Measurements from ENCODE around the gene TENT5C. TPM values are rescaled to one million over a fixed set of nuclear protein-coding genes. Genes with fewer than 3 reads are reported as not detected.

The TENT5C gene
- total RNA-seq, 1 experiment from 2014 or later, result 1.4 TPM

DNA sequence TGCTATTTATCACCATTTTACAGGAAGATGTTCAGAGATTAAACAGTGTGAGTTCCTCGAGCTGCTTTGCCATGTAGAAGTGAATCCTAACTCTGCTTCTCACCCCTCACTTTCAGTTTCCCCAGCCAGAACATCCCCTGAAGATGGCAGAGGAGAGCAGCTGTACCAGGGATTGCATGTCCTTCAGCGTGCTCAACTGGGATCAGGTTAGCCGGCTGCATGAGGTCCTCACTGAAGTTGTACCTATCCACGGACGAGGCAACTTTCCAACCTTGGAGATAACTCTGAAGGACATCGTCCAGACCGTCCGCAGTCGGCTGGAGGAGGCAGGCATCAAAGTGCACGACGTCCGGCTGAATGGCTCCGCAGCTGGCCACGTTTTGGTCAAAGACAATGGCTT, 16.9 kb downstream of the TENT5C start (continued):
- TF ChIP-seq, protein P1, sequence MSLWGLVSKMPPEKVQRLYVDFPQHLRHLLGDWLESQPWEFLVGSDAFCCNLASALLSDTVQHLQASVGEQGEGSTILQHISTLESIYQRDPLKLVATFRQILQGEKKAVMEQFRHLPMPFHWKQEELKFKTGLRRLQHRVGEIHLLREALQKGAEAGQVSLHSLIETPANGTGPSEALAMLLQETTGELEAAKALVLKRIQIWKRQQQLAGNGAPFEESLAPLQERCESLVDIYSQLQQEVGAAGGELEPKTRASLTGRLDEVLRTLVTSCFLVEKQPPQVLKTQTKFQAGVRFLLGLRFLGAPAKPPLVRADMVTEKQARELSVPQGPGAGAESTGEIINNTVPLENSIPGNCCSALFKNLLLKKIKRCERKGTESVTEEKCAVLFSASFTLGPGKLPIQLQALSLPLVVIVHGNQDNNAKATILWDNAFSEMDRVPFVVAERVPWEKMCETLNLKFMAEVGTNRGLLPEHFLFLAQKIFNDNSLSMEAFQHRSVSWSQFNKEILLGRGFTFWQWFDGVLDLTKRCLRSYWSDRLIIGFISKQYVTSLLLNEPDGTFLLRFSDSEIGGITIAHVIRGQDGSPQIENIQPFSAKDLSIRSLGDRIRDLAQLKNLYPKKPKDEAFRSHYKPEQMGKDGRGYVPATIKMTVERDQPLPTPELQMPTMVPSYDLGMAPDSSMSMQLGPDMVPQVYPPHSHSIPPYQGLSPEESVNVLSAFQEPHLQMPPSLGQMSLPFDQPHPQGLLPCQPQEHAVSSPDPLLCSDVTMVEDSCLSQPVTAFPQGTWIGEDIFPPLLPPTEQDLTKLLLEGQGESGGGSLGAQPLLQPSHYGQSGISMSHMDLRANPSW (CRISPR knock-in tag; conservative IDR thresholded peaks at IDR 0.05; ENCODE audit: low read depth), result no peak
- TF ChIP-seq, protein P2, sequence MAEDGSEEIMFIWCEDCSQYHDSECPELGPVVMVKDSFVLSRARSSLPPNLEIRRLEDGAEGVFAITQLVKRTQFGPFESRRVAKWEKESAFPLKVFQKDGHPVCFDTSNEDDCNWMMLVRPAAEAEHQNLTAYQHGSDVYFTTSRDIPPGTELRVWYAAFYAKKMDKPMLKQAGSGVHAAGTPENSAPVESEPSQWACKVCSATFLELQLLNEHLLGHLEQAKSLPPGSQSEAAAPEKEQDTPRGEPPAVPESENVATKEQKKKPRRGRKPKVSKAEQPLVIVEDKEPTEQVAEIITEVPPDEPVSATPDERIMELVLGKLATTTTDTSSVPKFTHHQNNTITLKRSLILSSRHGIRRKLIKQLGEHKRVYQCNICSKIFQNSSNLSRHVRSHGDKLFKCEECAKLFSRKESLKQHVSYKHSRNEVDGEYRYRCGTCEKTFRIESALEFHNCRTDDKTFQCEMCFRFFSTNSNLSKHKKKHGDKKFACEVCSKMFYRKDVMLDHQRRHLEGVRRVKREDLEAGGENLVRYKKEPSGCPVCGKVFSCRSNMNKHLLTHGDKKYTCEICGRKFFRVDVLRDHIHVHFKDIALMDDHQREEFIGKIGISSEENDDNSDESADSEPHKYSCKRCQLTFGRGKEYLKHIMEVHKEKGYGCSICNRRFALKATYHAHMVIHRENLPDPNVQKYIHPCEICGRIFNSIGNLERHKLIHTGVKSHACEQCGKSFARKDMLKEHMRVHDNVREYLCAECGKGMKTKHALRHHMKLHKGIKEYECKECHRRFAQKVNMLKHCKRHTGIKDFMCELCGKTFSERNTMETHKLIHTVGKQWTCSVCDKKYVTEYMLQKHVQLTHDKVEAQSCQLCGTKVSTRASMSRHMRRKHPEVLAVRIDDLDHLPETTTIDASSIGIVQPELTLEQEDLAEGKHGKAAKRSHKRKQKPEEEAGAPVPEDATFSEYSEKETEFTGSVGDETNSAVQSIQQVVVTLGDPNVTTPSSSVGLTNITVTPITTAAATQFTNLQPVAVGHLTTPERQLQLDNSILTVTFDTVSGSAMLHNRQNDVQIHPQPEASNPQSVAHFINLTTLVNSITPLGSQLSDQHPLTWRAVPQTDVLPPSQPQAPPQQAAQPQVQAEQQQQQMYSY (CRISPR knock-in tag; IDR thresholded peaks at IDR 0.05), result no peak
- TF ChIP-seq, protein P3, sequence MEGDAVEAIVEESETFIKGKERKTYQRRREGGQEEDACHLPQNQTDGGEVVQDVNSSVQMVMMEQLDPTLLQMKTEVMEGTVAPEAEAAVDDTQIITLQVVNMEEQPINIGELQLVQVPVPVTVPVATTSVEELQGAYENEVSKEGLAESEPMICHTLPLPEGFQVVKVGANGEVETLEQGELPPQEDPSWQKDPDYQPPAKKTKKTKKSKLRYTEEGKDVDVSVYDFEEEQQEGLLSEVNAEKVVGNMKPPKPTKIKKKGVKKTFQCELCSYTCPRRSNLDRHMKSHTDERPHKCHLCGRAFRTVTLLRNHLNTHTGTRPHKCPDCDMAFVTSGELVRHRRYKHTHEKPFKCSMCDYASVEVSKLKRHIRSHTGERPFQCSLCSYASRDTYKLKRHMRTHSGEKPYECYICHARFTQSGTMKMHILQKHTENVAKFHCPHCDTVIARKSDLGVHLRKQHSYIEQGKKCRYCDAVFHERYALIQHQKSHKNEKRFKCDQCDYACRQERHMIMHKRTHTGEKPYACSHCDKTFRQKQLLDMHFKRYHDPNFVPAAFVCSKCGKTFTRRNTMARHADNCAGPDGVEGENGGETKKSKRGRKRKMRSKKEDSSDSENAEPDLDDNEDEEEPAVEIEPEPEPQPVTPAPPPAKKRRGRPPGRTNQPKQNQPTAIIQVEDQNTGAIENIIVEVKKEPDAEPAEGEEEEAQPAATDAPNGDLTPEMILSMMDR (IDR thresholded peaks at IDR 0.05), result no peak
- TF ChIP-seq FOXJ3 (CRISPR knock-in tag; IDR thresholded peaks at IDR 0.05; ENCODE audit: borderline replicate concordance), result no peak
- no peak for TF ChIP-seq OVOL2 (CRISPR knock-in tag; IDR thresholded peaks at IDR 0.05; ENCODE audit: borderline replicate concordance)
- TF ChIP-seq SOX15 (CRISPR knock-in tag; IDR thresholded peaks at IDR 0.05), result no peak
- TF ChIP-seq, protein P4, sequence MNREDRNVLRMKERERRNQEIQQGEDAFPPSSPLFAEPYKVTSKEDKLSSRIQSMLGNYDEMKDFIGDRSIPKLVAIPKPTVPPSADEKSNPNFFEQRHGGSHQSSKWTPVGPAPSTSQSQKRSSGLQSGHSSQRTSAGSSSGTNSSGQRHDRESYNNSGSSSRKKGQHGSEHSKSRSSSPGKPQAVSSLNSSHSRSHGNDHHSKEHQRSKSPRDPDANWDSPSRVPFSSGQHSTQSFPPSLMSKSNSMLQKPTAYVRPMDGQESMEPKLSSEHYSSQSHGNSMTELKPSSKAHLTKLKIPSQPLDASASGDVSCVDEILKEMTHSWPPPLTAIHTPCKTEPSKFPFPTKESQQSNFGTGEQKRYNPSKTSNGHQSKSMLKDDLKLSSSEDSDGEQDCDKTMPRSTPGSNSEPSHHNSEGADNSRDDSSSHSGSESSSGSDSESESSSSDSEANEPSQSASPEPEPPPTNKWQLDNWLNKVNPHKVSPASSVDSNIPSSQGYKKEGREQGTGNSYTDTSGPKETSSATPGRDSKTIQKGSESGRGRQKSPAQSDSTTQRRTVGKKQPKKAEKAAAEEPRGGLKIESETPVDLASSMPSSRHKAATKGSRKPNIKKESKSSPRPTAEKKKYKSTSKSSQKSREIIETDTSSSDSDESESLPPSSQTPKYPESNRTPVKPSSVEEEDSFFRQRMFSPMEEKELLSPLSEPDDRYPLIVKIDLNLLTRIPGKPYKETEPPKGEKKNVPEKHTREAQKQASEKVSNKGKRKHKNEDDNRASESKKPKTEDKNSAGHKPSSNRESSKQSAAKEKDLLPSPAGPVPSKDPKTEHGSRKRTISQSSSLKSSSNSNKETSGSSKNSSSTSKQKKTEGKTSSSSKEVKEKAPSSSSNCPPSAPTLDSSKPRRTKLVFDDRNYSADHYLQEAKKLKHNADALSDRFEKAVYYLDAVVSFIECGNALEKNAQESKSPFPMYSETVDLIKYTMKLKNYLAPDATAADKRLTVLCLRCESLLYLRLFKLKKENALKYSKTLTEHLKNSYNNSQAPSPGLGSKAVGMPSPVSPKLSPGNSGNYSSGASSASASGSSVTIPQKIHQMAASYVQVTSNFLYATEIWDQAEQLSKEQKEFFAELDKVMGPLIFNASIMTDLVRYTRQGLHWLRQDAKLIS (CRISPR knock-in tag; IDR thresholded peaks at IDR 0.05; ENCODE audit: borderline replicate concordance), result no peak
- TF ChIP-seq FOXP1 (CRISPR knock-in tag; IDR thresholded peaks at IDR 0.05; ENCODE audit: borderline replicate concordance), result no peak

DNA sequence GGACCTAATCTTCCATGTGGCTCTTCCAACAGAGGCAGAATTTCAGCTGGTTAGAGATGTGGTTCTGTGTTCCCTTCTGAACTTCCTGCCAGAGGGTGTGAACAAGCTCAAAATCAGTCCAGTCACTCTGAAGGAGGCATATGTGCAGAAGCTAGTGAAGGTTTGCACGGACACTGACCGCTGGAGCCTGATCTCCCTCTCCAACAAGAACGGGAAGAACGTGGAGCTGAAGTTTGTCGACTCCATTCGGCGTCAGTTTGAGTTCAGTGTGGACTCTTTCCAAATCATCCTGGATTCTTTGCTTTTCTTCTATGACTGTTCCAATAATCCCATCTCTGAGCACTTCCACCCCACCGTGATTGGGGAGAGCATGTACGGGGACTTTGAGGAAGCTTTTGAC, 17.3 kb downstream of the TENT5C start:
- no peak for DNase-seq (ENCODE audit: low spot score)
- TF ChIP-seq PRRX2 (CRISPR knock-in tag; IDR thresholded peaks at IDR 0.05) (no peak), ZNF671 (CRISPR knock-in tag; IDR thresholded peaks at IDR 0.05) (no peak), OVOL2 (CRISPR knock-in tag; IDR thresholded peaks at IDR 0.05; ENCODE audit: borderline replicate concordance) (no peak), NR3C1 (CRISPR knock-in tag; conservative IDR thresholded peaks at IDR 0.05; ENCODE audit: low read depth) (no peak)
- TF ChIP-seq, protein P2 (CRISPR knock-in tag; IDR thresholded peaks at IDR 0.05), result no peak
- Mint-ChIP-seq H3K27ac (no peak overlapping the region), H3K9me3 (no peaks in the 10 kb centered on the region), H3K4me1 (peaks cover 13% of the 10 kb centered on the region), H3K4me3 (no peak overlapping the region), H3K27me3 (ENCODE audit: low read depth) (no peaks in the 10 kb centered on the region; the same call in 1 of the 2 replicates), H3K36me3 (no peaks in the 10 kb centered on the region)
- ChIA-PET POLR2A (no interaction called here), CTCF (interaction anchor here (1.1 kb wide), 1 partner anchor 134 kb away, joined by 3 read pairs; no protein-coding TSS in a partner anchor)
- ATAC-seq, result no peak
